Activated CD4-positive, CD25-positive, alpha-beta regulatory T cell treated with anti-CD3 and anti-CD28 coated beads, Interleukin-2, amount 50 U/mL, for 24 hours (primary cell): ENCODE data around the gene ZIC2.
"Not testable (repeated sequence)": the region's sequence is repeated elsewhere in the genome, so short reads cannot be mapped to it uniquely, and the experiment has no call there.

ENCODE experiments used
- ATAC-seq, 2 donors: fragments of 150-1000 bp; cut with Tn5 transposase; one replicate each; pipeline ENCODE4 v1.10.0; 2021; ENCODE audit warnings: mild to moderate bottlenecking in 1 of 2, moderate library complexity in 1 of 2

The ZIC2 gene

GRCh38 chr13:99981735-99982035, at the start of gene ZIC2:
Gene ZIC2, plus strand, starts transcription at chr13:99981784. Its CDS starts 281 bp downstream, at chr13:99982065.
- no peak for ATAC-seq

- no peak for ATAC-seq
Observed at GRCh38 chr13:99932912-99933311, 48.7 kb upstream of the ZIC2 start.

GRCh38 chr13:99935772-99936171, 45.8 kb upstream of the ZIC2 start:
- ATAC-seq = no peak

GRCh38 chr13:99938635-99939034, 42.9 kb upstream of the ZIC2 start:
- ATAC-seq = no peak

- ATAC-seq = no peak
Observed at GRCh38 chr13:99941086-99941485, 40.5 kb upstream of the ZIC2 start.

GRCh38 chr13:99941911-99942310, 39.7 kb upstream of the ZIC2 start:
- no peak for ATAC-seq

- no peak for ATAC-seq
Observed at GRCh38 chr13:99944102-99944501, 37.5 kb upstream of the ZIC2 start.

- ATAC-seq = no peak
Observed at GRCh38 chr13:99944606-99945005, 37.0 kb upstream of the ZIC2 start.

GRCh38 chr13:99945515-99945914, 36.1 kb upstream of the ZIC2 start:
- not testable (repeated sequence) for ATAC-seq

GRCh38 chr13:99947666-99948065, 33.9 kb upstream of the ZIC2 start:
- no peak for ATAC-seq

- ATAC-seq = no peak
Observed at GRCh38 chr13:99948411-99948810, 33.2 kb upstream of the ZIC2 start.

- ATAC-seq = no peak
Observed at GRCh38 chr13:99948907-99949678, 32.5 kb upstream of the ZIC2 start.

- no peak for ATAC-seq
Observed at GRCh38 chr13:99949679-99950413, 31.7 kb upstream of the ZIC2 start.

- ATAC-seq = not testable (repeated sequence)
Observed at GRCh38 chr13:99951666-99952065, 29.9 kb upstream of the ZIC2 start.

- no peak for ATAC-seq
Observed at GRCh38 chr13:99953138-99953755, 28.3 kb upstream of the ZIC2 start.

GRCh38 chr13:99955107-99955746, 26.4 kb upstream of the ZIC2 start:
- no peak for ATAC-seq

GRCh38 chr13:99955747-99956472, 25.7 kb upstream of the ZIC2 start:
- no peak for ATAC-seq

GRCh38 chr13:99956473-99957349, 24.9 kb upstream of the ZIC2 start:
- no peak for ATAC-seq

GRCh38 chr13:99958406-99959126, 23.0 kb upstream of the ZIC2 start:
- no peak for ATAC-seq

GRCh38 chr13:99959127-99959539, 22.5 kb upstream of the ZIC2 start:
- ATAC-seq = no peak
